ENCODE results near the gene ODF2.

GRCh38 chr9:128408963-128409431, 46.8 kb upstream of the ODF2 start:
- TF ChIP-seq CTCF (conservative IDR thresholded peaks at IDR 0.05; ENCODE audit: low read depth, low read length): no peak
- no peak for TF ChIP-seq EZH2 (IDR thresholded peaks at IDR 0.05; ENCODE audit: borderline replicate concordance, low read depth, low read length, poor library complexity, severe bottlenecking)
